Lower leg skin (tissue), 3 donors: Measurements from ENCODE around the gene IKBKG.

Experiments used
- CTCF ChIP-seq, 3 donors: fragments of 450-650 bp; IDR thresholded peaks; one replicate each; pipeline ENCODE4 v1.5.1; 2016; ENCODE audit warnings: antibody characterized with exemption in 3 of 3, mild to moderate bottlenecking in 3 of 3, moderate library complexity in 2 of 3
- POLR2A ChIP-seq, 2 donors: fragments of 450-650 bp; IDR thresholded peaks; one replicate each; pipeline ENCODE4 v1.6.1; 2016 to 2017; ENCODE audit warnings: antibody characterized with exemption in 2 of 2, mild to moderate bottlenecking in 1 of 2, moderate library complexity in 1 of 2

GRCh38 chrX:154511761-154512160, 35.7 kb upstream of the IKBKG start:
- TF ChIP-seq CTCF (IDR thresholded peaks at IDR 0.05) (no peak), POLR2A (IDR thresholded peaks at IDR 0.05) (no peak)
